EH (cell line): ENCODE data around the gene ATP5PD.
A peak's percentile ranks its signal among the peaks of the same experiment; 100 is the strongest.
"Not testable (repeated sequence)": the region's sequence is repeated elsewhere in the genome, so short reads cannot be mapped to it uniquely, and the experiment has no call there.

Experiments used
- DNase-seq: peaks from one replicate; pipeline ENCODE4 v3.0.0-alpha.2; 2015; ENCODE audit warnings: low read depth

The ATP5PD gene

GRCh38 chr17:75077496-75078283, 30.9 kb upstream of the ATP5PD start:
- peak; percentile 46 for DNase-seq

- DNase-seq, result no peak
Measured at GRCh38 chr17:75077072-75077495, 30.3 kb upstream of the ATP5PD start.

- no peak for DNase-seq
Measured at GRCh38 chr17:75075597-75076336, 29.0 kb upstream of the ATP5PD start.

GRCh38 chr17:75074532-75074931, 27.8 kb upstream of the ATP5PD start:
- no peak for DNase-seq

DNA sequence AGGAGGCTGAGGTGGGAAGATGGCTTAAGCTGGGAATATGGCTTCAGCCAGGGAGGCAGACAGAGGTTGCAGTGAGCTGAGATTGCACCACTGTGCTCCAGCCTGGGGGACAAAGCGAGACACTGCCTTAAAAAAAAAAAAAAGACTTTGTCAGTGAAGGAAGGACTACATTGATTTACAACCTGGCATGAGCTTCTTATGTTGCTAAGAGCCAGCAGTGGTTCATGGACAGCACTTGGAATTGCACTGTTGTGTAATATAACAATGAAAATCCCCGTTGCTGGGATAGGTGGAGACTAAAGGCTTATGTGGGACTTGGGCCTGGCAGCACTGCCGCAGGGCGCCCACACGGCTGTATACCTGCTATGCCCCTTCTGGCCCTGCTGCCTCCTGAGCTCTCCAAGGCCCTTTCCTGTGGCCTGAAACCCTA, 26.9 kb upstream of the ATP5PD start:
- peak; percentile 59 for DNase-seq

- DNase-seq, result not testable (repeated sequence)
Measured at GRCh38 chr17:75072909-75073308, 26.1 kb upstream of the ATP5PD start.

GRCh38 chr17:75071478-75072271, 24.9 kb upstream of the ATP5PD start:
- not testable (repeated sequence) for DNase-seq

DNA sequence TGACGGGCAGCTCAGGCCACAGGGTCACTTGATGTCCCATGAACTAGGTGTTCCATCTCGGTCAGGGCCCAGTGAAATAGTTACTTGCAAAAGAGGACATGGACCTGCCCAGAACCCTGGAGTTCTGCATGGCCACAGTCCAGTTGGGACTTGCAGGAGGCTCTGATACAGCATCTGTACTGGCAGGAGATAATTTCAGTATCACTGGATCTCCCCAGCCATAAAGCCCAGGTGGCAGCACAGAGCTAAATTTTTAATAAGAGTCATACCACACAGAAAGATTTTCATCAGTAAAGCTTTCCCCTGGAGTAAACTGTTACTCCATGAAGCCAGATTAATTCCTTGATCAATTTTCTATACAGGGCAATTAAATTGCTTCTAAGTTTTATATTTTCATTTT, 23.0 kb upstream of the ATP5PD start:
- DNase-seq, result peak; percentile 53

DNA sequence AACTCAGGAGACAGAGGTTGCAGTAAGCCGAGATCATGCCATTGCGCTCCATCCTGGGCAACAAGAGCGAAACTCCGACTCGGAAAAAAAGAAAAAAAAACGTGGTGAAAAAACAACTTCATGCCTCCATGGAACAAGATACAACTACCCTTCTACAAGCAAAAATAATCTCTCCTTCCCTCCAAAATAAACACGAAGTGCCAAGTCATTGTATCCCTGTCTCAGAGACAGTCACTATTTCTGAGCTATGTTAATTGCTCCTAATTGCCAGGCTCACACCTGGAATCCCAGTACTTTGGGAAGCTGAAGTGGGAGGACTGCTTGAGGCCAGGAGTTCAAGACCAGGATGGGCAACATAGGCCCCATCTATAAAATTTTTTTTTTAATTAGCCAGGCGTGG, 22.0 kb upstream of the ATP5PD start:
- DNase-seq, result no peak

DNA sequence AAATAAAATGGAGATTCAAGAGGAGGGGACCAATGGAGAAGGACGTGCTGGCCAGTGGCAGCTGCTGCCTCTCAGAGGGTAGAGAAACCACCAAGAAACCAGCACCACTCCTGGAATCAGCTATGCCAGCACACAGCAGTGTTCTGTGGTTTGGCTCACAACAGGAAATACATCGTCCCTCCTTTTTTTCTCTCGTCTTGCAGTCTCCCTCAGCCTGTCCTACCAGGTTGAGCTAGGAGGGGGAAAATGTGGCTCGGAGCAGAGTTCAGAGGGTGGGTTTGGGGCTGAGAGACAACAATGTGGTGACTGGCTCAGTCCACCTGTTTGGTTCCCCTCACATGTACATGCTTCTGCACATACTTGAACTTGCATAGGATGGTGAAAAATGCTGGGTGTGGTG, 21.1 kb upstream of the ATP5PD start:
- no peak for DNase-seq

GRCh38 chr17:75065562-75066151, 18.9 kb upstream of the ATP5PD start:
- DNase-seq, result peak; percentile 54

DNA sequence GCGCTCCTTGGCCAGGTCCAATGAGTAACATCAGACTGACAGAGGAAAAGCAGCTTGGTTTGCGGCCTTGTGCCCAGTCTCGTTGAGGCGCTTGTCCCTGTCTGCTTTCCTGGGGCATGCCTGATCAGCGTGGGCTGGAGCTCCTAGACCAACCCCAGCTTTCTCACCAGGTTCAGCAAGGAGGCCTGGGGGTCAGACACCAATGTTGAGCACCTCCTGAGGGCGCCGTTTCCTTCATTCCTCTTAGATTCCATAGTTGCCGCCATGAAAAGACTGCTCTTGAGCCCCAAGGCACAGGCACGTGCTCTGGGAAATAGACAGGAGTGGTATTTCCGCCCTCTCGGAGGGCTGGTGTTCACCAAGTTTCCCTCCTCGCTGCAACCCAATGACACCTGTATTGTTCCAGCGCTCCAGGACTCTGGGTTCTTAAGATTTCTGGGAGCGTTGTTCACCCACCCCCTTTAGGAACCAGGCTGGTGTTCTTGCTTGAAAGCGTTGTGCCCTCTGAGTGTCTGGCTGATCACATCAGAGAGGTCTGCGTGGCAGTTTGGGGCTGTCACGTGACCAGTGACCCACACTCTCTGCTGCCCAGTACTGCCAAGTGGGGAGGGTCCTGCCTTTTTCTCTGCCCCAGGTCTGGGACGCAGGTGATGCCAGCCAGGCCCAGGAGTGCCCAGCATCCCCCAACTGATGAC, 18.2 kb upstream of the ATP5PD start:
- DNase-seq, result no peak

DNA sequence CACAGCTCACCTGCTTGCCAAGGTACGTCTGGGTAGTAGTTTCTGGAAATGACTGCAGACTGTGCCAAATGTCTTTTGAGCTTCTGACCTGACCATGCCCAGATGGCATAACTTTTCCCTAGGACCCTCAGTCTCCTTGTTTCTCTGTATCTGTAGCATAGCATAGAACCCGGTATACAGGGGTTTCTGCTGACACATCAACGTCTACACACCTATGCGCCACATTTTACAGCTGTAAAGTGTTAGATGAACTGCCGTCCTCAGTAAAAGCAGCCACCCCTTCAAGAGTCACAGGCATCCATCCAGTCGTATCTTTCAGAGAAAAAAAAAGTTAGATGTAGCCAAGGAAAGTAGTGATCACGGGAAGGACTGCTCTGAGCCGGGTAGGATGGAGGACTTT, 17.7 kb upstream of the ATP5PD start:
- no peak for DNase-seq

GRCh38 chr17:75064040-75064439, 17.3 kb upstream of the ATP5PD start:
- no peak for DNase-seq

GRCh38 chr17:75063626-75064025, 16.9 kb upstream of the ATP5PD start:
- DNase-seq, result no peak

DNA sequence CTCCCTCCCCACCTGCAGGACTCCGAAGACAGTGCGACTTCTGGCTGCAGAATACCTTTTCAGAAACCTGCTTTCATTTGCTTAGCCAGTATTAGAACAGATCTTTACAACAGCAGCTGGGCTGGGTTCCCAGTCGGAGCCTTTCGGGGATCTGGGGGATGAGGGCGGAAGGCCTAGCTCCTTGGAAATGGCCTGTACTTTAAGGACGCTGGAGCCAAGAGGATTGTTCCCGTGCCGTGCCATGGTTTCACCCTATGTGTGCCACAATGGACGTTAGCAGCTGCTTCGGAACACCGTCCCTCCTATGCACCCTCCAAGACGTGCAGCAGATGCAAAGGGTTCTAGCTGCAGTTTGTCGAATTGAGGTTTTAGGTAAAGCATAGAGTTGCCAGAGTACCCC, 16.4 kb upstream of the ATP5PD start:
- no peak for DNase-seq

DNA sequence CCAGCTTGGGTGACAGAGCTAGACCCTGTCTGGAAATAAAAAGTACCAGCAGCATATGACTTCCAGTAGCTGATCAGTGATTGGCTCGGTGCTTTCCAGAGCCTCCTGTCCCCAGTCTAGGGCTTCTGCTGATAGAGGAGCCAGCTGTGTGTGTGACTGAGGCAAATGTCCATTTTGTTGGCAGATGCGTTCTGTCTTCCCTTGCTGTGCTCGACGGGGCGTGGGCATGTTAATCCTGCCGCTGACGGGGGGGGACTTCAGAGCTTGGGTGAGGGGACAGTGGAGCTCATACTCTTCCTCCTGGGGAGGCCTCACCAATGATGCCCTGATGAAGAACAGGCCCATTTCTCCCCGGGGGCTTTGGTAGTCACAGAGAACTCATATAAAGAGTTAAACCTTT, 14.8 kb upstream of the ATP5PD start:
- no peak for DNase-seq

GRCh38 chr17:75061055-75061438, 14.3 kb upstream of the ATP5PD start:
- DNase-seq, result no peak

DNA sequence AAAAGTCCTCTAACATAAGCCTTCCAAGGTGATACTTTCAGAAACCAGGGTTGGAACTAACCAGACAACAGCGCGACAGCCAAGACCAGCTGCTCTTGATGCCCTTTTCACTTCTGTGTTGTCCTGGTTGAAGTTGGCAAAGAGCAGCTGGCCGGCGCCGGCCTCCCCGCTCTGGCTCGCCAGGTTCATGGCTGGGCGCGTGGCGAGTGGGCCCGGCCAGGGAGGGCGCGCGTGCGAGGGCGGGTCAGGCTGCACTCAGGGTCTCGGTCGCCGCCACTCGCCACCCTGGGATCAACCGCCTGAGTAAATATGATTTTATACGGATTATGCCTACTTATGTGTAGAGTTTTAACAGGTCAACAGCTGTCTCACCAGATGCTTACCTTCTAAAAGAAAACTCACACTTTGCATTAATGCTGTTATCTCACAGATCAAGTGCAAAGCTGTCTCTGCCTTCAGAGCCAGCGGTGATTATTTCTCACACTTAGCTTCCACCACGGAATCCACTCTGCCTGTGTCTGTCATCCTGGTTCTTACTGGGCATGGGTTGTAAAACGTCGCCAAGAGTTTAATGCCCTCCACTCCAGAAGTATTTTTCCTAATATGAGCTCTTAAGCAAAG, 13.8 kb upstream of the ATP5PD start:
- DNase-seq, result no peak

DNA sequence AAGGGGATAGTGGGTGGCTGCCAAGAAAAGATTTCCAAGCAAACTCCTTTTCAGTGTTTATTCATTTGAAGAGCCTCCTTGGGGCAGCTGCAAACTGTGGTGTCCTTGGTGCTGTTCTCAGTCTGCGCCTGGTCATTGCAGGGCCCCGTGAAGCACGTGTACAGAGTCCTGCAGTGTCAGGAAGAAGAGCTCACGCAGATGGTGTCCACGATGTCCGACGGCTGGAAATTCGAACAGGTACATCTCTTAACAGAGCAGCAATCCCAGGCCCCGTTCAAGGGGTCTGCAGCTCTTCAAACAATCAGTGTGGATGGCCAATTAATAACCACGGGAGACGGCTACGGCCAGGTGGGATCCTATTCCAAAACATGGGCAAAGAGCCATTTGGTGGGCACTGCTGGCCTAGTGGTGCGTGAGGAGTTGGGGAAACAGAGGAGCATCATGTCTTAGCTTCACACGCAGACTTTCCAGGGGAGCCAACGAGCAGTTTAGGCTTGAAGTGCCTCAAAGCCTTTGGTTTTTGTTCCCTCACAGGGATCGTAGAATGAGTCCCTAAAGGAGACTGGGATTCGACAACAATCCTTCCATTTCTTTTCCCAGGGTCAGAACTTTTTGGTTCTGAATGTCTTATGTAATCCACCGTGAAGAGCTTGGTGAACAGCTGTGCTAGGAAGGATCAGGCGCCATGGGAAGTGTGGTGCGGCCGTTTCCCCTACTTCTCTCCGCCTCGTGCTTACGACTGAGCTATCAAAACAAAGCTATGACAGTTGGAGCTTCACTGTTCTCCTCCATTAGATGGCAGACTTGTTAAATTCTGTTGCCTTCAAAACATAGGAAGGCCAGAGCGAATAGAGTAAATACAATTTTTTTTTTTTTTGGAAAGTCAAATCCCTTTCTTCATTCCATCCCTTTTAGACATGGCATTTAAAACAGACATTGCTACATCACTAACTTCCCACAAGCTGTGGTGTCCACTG, 12.9 kb upstream of the ATP5PD start:
- peak; percentile 83 for DNase-seq
